ENCODE measurements around the gene GFPT1. TPM values are rescaled to one million over a fixed set of nuclear protein-coding genes. Genes with fewer than 3 reads are reported as not detected.

Gene GFPT1
- total RNA-seq, 1 donor from 2014 or later, result 52.7 TPM

GRCh38 chr2:69298862-69299261 is 88.2 kb downstream of the GFPT1 start:
- Mint-ChIP-seq H3K4me3 (no peak overlapping the region), H3K36me3 (no peaks in the 10 kb centered on the region), H3K9me3 (no peaks in the 10 kb centered on the region), H3K27me3 (ENCODE audit: low read depth) (peaks cover 9% of the 10 kb centered on the region), H3K27ac (no peak overlapping the region), H3K4me1 (peaks cover 10% of the 10 kb centered on the region)
- no peak for DNase-seq (ENCODE audit: low spot score in 2 of 2, unreplicated experiment in 2 of 2)
- no peak for TF ChIP-seq CTCF (IDR thresholded peaks at IDR 0.05; ENCODE audit: unreplicated experiment)

GRCh38 chr2:69298261-69298660 is 88.8 kb downstream of the GFPT1 start:
- H3K27me3 Mint-ChIP-seq (ENCODE audit: low read depth), result peaks cover 8% of the 10 kb centered on the region
- peaks cover 10% of the 10 kb centered on the region for H3K4me1 Mint-ChIP-seq
- no peak overlapping the region for H3K4me3 Mint-ChIP-seq
- H3K9me3 Mint-ChIP-seq, result no peaks in the 10 kb centered on the region
- TF ChIP-seq CTCF (IDR thresholded peaks at IDR 0.05; ENCODE audit: unreplicated experiment), result no peak
- H3K27ac Mint-ChIP-seq, result no peak overlapping the region
- no peaks in the 10 kb centered on the region for H3K36me3 Mint-ChIP-seq
- no peak for DNase-seq (ENCODE audit: low spot score in 2 of 2, unreplicated experiment in 2 of 2)

GRCh38 chr2:69297216-69297615 is 89.8 kb downstream of the GFPT1 start:
- H3K36me3 Mint-ChIP-seq, result no peaks in the 10 kb centered on the region
- H3K27ac Mint-ChIP-seq, result no peak overlapping the region
- no peak for TF ChIP-seq CTCF (IDR thresholded peaks at IDR 0.05; ENCODE audit: unreplicated experiment)
- H3K27me3 Mint-ChIP-seq (ENCODE audit: low read depth), result peaks cover 5% of the 10 kb centered on the region
- no peak overlapping the region for H3K4me3 Mint-ChIP-seq
- H3K9me3 Mint-ChIP-seq, result no peaks in the 10 kb centered on the region
- DNase-seq (ENCODE audit: low spot score in 2 of 2, unreplicated experiment in 2 of 2), result no peak
- peaks cover 10% of the 10 kb centered on the region for H3K4me1 Mint-ChIP-seq

- TF ChIP-seq CTCF (IDR thresholded peaks at IDR 0.05; ENCODE audit: unreplicated experiment), result no peak
- peaks cover 10% of the 10 kb centered on the region for H3K4me1 Mint-ChIP-seq
- no peak overlapping the region for H3K27ac Mint-ChIP-seq
- peaks cover under 1% of the 10 kb centered on the region for H3K27me3 Mint-ChIP-seq (ENCODE audit: low read depth)
- no peak for DNase-seq (ENCODE audit: low spot score in 2 of 2, unreplicated experiment in 2 of 2)
- no peaks in the 10 kb centered on the region for H3K9me3 Mint-ChIP-seq
- H3K36me3 Mint-ChIP-seq, result no peaks in the 10 kb centered on the region
- H3K4me3 Mint-ChIP-seq, result no peak overlapping the region
Observed at GRCh38 chr2:69296421-69296820, 90.6 kb downstream of the GFPT1 start.

- no peak overlapping the region for H3K4me3 Mint-ChIP-seq
- H3K27ac Mint-ChIP-seq, result no peak overlapping the region
- no peaks in the 10 kb centered on the region for H3K36me3 Mint-ChIP-seq
- H3K27me3 Mint-ChIP-seq (ENCODE audit: low read depth), result no peaks in the 10 kb centered on the region
- H3K4me1 Mint-ChIP-seq, result peaks cover 4% of the 10 kb centered on the region
- H3K9me3 Mint-ChIP-seq, result no peaks in the 10 kb centered on the region
- no peak for TF ChIP-seq CTCF (IDR thresholded peaks at IDR 0.05; ENCODE audit: unreplicated experiment)
- no peak for DNase-seq (ENCODE audit: low spot score in 2 of 2, unreplicated experiment in 2 of 2)
Observed at GRCh38 chr2:69292256-69292655, 94.8 kb downstream of the GFPT1 start.

- Mint-ChIP-seq H3K4me1 (peaks cover 4% of the 10 kb centered on the region), H3K27ac (no peak overlapping the region), H3K9me3 (no peaks in the 10 kb centered on the region), H3K36me3 (no peaks in the 10 kb centered on the region), H3K27me3 (ENCODE audit: low read depth) (no peaks in the 10 kb centered on the region), H3K4me3 (no peak overlapping the region)
- DNase-seq (ENCODE audit: low spot score in 2 of 2, unreplicated experiment in 2 of 2), result no peak
- no peak for TF ChIP-seq CTCF (IDR thresholded peaks at IDR 0.05; ENCODE audit: unreplicated experiment)
Observed at GRCh38 chr2:69291721-69292120, 95.3 kb downstream of the GFPT1 start.

Data from mesothelial cell of epicardium (in vitro differentiated cells).